ENCODE data around the gene EVA1A. TPM values are rescaled to one million over a fixed set of nuclear protein-coding genes. Genes with fewer than 3 reads are reported as not detected.

EVA1A gene
- polyA plus RNA-seq, 2 of the 4 experiments (the other 2 are of a cell fraction), result 2.5 to 19.0 TPM

- no peak for ATAC-seq
- CTCF ChIA-PET, result interaction anchor here (1.3 to 6.6 kb wide), 3 partner anchors 9 to 49 kb away, joined by 4 to 51 read pairs (median 19); partner anchors contain the start of gene EVA1A
- 41% methylated on average over 5 of the region's 5 CpGs for WGBS (ENCODE audit: missing lambda C conversion rate)
- Histone ChIP-seq H3K4me3 (no peak overlapping the region), H3K9me3 (no peaks in the 10 kb centered on the region), H3K27ac (no peak overlapping the region), H3K4me2 (no peak overlapping the region), H3K4me1 (peaks cover 21% of the 10 kb centered on the region; the same call in 2 of the 3 replicates)
- TF ChIP-seq, protein P1, sequence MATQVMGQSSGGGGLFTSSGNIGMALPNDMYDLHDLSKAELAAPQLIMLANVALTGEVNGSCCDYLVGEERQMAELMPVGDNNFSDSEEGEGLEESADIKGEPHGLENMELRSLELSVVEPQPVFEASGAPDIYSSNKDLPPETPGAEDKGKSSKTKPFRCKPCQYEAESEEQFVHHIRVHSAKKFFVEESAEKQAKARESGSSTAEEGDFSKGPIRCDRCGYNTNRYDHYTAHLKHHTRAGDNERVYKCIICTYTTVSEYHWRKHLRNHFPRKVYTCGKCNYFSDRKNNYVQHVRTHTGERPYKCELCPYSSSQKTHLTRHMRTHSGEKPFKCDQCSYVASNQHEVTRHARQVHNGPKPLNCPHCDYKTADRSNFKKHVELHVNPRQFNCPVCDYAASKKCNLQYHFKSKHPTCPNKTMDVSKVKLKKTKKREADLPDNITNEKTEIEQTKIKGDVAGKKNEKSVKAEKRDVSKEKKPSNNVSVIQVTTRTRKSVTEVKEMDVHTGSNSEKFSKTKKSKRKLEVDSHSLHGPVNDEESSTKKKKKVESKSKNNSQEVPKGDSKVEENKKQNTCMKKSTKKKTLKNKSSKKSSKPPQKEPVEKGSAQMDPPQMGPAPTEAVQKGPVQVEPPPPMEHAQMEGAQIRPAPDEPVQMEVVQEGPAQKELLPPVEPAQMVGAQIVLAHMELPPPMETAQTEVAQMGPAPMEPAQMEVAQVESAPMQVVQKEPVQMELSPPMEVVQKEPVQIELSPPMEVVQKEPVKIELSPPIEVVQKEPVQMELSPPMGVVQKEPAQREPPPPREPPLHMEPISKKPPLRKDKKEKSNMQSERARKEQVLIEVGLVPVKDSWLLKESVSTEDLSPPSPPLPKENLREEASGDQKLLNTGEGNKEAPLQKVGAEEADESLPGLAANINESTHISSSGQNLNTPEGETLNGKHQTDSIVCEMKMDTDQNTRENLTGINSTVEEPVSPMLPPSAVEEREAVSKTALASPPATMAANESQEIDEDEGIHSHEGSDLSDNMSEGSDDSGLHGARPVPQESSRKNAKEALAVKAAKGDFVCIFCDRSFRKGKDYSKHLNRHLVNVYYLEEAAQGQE (IDR thresholded peaks at IDR 0.05), result no peak
- TF ChIP-seq POLR2A (IDR thresholded peaks at IDR 0.05; ENCODE audit: low read length) (no peak), TP53 (CRISPR knock-in tag; IDR thresholded peaks at IDR 0.05) (no peak), E2F6 (IDR thresholded peaks at IDR 0.05; ENCODE audit: borderline replicate concordance, low read depth) (no peak), MAZ (IDR thresholded peaks at IDR 0.05; ENCODE audit: borderline replicate concordance, low read depth, low read length) (no peak)
- no peak for FAIRE-seq
- POLR2A ChIA-PET, result no interaction called here
- DNase-seq (ENCODE audit: low read depth in 1 of 2, low spot score in 1 of 2), result no peak
These were observed 8.8 kb upstream of the EVA1A start for GRCh38 chr2:75569546-75569945.

DNA sequence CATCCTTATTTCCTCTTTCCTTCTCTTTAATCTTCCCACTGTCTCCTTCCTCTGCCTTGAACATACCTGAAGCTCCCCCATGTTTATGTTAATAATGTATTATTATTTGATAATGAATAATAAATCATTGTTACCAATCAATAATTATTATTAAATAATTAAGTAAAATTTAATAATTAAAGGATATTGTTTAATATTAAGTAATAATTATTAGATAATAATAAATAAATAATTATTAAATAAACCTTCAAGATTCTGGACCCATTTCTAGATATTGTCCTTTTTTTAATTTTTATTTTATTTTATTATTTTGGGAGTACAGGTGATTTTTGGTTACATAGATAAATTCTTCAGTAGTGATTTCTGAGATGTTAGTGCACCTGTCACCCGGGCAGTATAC lies 7.4 kb upstream of the EVA1A start:
- DNase-seq (ENCODE audit: low read depth in 1 of 2, low spot score in 1 of 2) (no peak), ATAC-seq (no peak), FAIRE-seq (no peak)
- 63% methylated on average over 1 of the region's 1 CpG for WGBS (ENCODE audit: missing lambda C conversion rate)
- TF ChIP-seq GATA3 (IDR thresholded peaks at IDR 0.05; ENCODE audit: borderline replicate concordance), result no peak
- TF ChIP-seq NPAS2 (CRISPR knock-in tag; IDR thresholded peaks at IDR 0.05; ENCODE audit: borderline replicate concordance), result no peak
- peaks cover 21% of the 10 kb centered on the region; the same call in 2 of the 3 replicates for H3K4me1 ChIP-seq
- H3K4me2 ChIP-seq, result no peak overlapping the region
- H3K27ac ChIP-seq, result no peak overlapping the region
- no peak overlapping the region for H3K4me3 ChIP-seq
- POLR2A ChIA-PET, result no interaction called here
- CTCF ChIA-PET, result interaction anchor here (1.0 to 4.9 kb wide), 4 partner anchors 8 to 103 kb away, joined by 3 to 27 read pairs (median 11); partner anchors contain the start of gene EVA1A
- no peaks in the 10 kb centered on the region for H3K9me3 ChIP-seq

- WGBS (ENCODE audit: missing lambda C conversion rate), result 45% methylated on average over 8 of the region's 8 CpGs
- TF ChIP-seq NR3C1 (IDR thresholded peaks at IDR 0.05) (no peak), ZFP36 (IDR thresholded peaks at IDR 0.05; ENCODE audit: borderline replicate concordance, partially characterized antibody) (no peak), TP53 (CRISPR knock-in tag; IDR thresholded peaks at IDR 0.05) (no peak), CTCF (IDR thresholded peaks at IDR 0.05) (no peak), BHLHE40 (IDR thresholded peaks at IDR 0.05; ENCODE audit: low read depth, low read length) (no peak), SREBF2 (IDR thresholded peaks at IDR 0.05) (no peak), ESRRA (IDR thresholded peaks at IDR 0.05; ENCODE audit: borderline replicate concordance, low read length) (no peak), POLR2AphosphoS2 (conservative IDR thresholded peaks at IDR 0.05; ENCODE audit: low read length) (no peak), CHD4 (IDR thresholded peaks at IDR 0.05; ENCODE audit: borderline replicate concordance) (no peak)
- TF ChIP-seq, protein P2, sequence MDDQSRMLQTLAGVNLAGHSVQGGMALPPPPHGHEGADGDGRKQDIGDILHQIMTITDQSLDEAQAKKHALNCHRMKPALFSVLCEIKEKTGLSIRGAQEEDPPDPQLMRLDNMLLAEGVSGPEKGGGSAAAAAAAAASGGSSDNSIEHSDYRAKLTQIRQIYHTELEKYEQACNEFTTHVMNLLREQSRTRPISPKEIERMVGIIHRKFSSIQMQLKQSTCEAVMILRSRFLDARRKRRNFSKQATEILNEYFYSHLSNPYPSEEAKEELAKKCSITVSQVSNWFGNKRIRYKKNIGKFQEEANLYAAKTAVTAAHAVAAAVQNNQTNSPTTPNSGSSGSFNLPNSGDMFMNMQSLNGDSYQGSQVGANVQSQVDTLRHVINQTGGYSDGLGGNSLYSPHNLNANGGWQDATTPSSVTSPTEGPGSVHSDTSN (IDR thresholded peaks at IDR 0.05), result no peak
- CTCF ChIA-PET, result interaction anchor here (1.4 to 4.9 kb wide), 6 partner anchors 8 to 101 kb away, joined by 3 to 27 read pairs (median 9); no protein-coding TSS in a partner anchor
- Histone ChIP-seq H3K9me3 (no peaks in the 10 kb centered on the region), H3K27ac (no peak overlapping the region; a peak in 1 of 6 replicates), H3K4me2 (peak overlapping the region; percentile 12), H3K4me1 (peaks cover 16% of the 10 kb centered on the region; the same call in 2 of the 3 replicates), H3K4me3 (no peak overlapping the region)
- DNase-seq (ENCODE audit: low read depth in 1 of 2, low spot score in 1 of 2) (peak in 1 of 2 experiments; percentile 19), FAIRE-seq (peak; percentile 59), ATAC-seq (no peak)
- POLR2A ChIA-PET, result no interaction called here
These were observed 5.0 kb upstream of the EVA1A start for GRCh38 chr2:75565472-75566462.
